AG04449 (cell line): Measurements from ENCODE around the gene ZNF595.

ENCODE experiments used
- CTCF ChIA-PET: fragments of 350-600 bp; formaldehyde crosslinking; extraction: SDS; loops from one replicate; lab custom pipeline; 2021; ENCODE audit warnings: antibody characterized with exemption; lab: Yijun Ruan, JAX
- POLR2A ChIA-PET: fragments of 400-600, 350-600 bp; formaldehyde crosslinking; extraction: SDS; loops from one replicate; lab custom pipeline; 2020; ENCODE audit warnings: antibody characterized with exemption, inconsistent platforms; lab: Yijun Ruan, JAX
- DNase-seq: peaks from one replicate; pipeline ENCODE4 v3.0.0-alpha.2; 2010; ENCODE audit warnings: low read depth, low spot score
- H3K4me3 ChIP-seq: 2 replicates; pipeline ENCODE4 v1.5.1; 2011; ENCODE audit warnings: low read depth, mild to moderate bottlenecking, control low read depth, low read length
- CTCF ChIP-seq: IDR thresholded peaks from one replicate; pipeline ENCODE4 v1.5.1; 2011; ENCODE audit warnings: mild to moderate bottlenecking, moderate library complexity, low read length, control low read depth, inconsistent platforms; ENCODE audit not compliant: insufficient read depth; ENCODE audit errors: missing control alignments

ZNF595 gene

GRCh38 chr4:107083-107443, 53.9 kb downstream of the ZNF595 start:
- H3K4me3 ChIP-seq: no peak overlapping the region
- ChIA-PET POLR2A (no interaction called here), CTCF (no interaction called here)
- DNase-seq: no peak
- no peak for TF ChIP-seq CTCF

GRCh38 chr4:107444-108429, 54.6 kb downstream of the ZNF595 start:
- DNase-seq: no peak

GRCh38 chr4:112771-113170, 59.6 kb downstream of the ZNF595 start:
- H3K4me3 ChIP-seq: no peak overlapping the region
- ChIA-PET POLR2A (no interaction called here), CTCF (no interaction called here)
- TF ChIP-seq CTCF: no peak
- no peak for DNase-seq

More at GRCh38 chr4:107444-108429, 54.6 kb downstream of the ZNF595 start:
- no peak overlapping the region for H3K4me3 ChIP-seq
- CTCF ChIA-PET: no interaction called here
- no peak for TF ChIP-seq CTCF
- POLR2A ChIA-PET: no interaction called here

- ChIA-PET CTCF (no interaction called here), POLR2A (no interaction called here)
Observed at GRCh38 chr4:113732-114131, 60.6 kb downstream of the ZNF595 start.

GRCh38 chr4:114149-114548, 61.0 kb downstream of the ZNF595 start:
- ChIA-PET CTCF (no interaction called here), POLR2A (no interaction called here)
- no peak for TF ChIP-seq CTCF
- H3K4me3 ChIP-seq: no peak overlapping the region
- DNase-seq: no peak

More at GRCh38 chr4:113732-114131, 60.6 kb downstream of the ZNF595 start:
- no peak for TF ChIP-seq CTCF
- no peak overlapping the region for H3K4me3 ChIP-seq
- no peak for DNase-seq

GRCh38 chr4:116499-116898, 63.4 kb downstream of the ZNF595 start:
- no peak overlapping the region for H3K4me3 ChIP-seq
- DNase-seq: no peak
- ChIA-PET CTCF (interaction anchor here (1.4 kb wide), 1 partner anchor 8 kb away, joined by 3 read pairs; the partner anchor contains the start of gene ZNF718), POLR2A (no interaction called here)
- TF ChIP-seq CTCF: no peak
